ENCODE data around the gene FOXO4. TPM values are rescaled to one million over a fixed set of nuclear protein-coding genes. Genes with fewer than 3 reads are reported as not detected.
A peak's percentile ranks its signal among the peaks of the same experiment; 100 is the strongest.

FOXO4 gene
- total and polyA plus RNA-seq, 2 of the 13 experiments (the other 11 are each of a cell fraction or from before 2014, with no cell fraction given) = 5.1 to 5.7 TPM

DNA sequence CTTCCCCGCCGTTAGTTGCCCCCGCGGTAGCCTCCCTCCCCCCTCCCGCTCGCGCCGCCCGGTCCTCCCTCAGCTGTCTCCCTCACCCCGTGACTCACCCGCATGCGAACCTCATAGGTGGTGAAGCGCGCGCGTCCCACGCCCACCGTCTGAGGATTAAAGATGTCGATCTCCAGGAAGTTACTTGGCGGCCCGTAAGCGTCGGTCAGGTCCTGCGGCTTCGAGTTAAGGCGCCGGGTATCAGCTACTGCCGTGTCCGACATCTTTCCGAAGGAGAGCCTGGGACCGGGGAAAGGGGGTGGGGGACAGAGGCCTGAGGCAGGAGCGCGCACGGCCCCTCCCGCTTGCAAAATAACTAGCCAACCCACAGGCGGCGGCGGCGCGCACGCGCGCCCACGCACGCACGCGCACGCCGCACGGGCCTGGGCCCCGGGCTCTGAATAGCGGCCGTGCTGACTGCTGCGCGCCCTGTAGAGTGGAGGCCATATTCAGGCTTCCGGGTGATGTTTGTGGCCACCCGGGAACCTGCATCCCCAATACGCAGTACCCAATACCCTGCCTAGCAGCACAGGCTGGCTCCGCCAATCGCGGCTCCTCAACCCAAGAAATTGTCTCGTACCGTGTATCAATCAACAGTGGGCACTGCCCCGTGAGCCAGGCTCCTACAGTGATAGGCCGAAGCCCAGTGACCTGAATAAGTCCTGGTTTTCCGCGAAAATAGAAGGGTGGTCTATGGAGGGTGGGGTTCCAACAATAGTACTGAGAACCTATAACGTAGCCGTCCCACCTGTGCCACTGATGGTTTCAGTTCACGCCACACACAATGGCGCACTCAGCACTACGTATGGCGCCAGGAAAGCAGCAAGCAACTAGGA lies 27.4 kb upstream of the FOXO4 start, which contains the start of gene SNX12 (continued):
- TF ChIP-seq SMARCC2 (IDR thresholded peaks at IDR 0.05) (no peak), ZSCAN29 (CRISPR knock-in tag; conservative IDR thresholded peaks at IDR 0.05) (no peak), MBNL3 (CRISPR knock-in tag; conservative IDR thresholded peaks at IDR 0.05) (no peak), JUN (CRISPR knock-in tag; IDR thresholded peaks at IDR 0.05) (no peak), CHD2 (IDR thresholded peaks at IDR 0.05; ENCODE audit: low read depth, low read length) (no peak), ZNF777 (CRISPR knock-in tag; IDR thresholded peaks at IDR 0.05) (no peak), HMGA1 (CRISPR knock-in tag; conservative IDR thresholded peaks at IDR 0.05) (no peak), ZHX1 (CRISPR knock-in tag; IDR thresholded peaks at IDR 0.05; ENCODE audit: low read depth) (no peak), MYNN (CRISPR knock-in tag; IDR thresholded peaks at IDR 0.05; ENCODE audit: low read depth) (no peak), TRIM24 (CRISPR knock-in tag; IDR thresholded peaks at IDR 0.05) (no peak), ZNF343 (CRISPR knock-in tag; IDR thresholded peaks at IDR 0.05) (no peak), ZNF460 (CRISPR knock-in tag; IDR thresholded peaks at IDR 0.05; ENCODE audit: borderline replicate concordance) (no peak), ZNF230 (CRISPR knock-in tag; IDR thresholded peaks at IDR 0.05) (no peak), POLR2AphosphoS5 (IDR thresholded peaks at IDR 0.05; ENCODE audit: low read depth, low read length) (peak; percentile 83), ZNF224 (CRISPR knock-in tag; IDR thresholded peaks at IDR 0.05) (no peak), TAF1 (CRISPR knock-in tag; IDR thresholded peaks at IDR 0.05) (no peak; the same call in 1 of the 2 replicates), ZSCAN30 (CRISPR knock-in tag; IDR thresholded peaks at IDR 0.05) (no peak), ZNF547 (CRISPR knock-in tag; IDR thresholded peaks at IDR 0.05) (peak; percentile 46; the same call in 1 of the 2 replicates), NR3C1 (CRISPR knock-in tag; IDR thresholded peaks at IDR 0.05) (no peak), ELF3 (CRISPR knock-in tag; IDR thresholded peaks at IDR 0.05) (no peak), TBP (CRISPR knock-in tag; IDR thresholded peaks at IDR 0.05) (no peak), ZMAT3 (CRISPR knock-in tag; conservative IDR thresholded peaks at IDR 0.05) (0 out of 2 replicates have a peak, but pooled peaks have one; percentile 63), STAG1 (CRISPR knock-in tag; IDR thresholded peaks at IDR 0.05) (no peak), TERF1 (CRISPR knock-in tag; IDR thresholded peaks at IDR 0.05) (no peak), ZNF205 (CRISPR knock-in tag; IDR thresholded peaks at IDR 0.05) (no peak), ADNP (CRISPR knock-in tag; IDR thresholded peaks at IDR 0.05) (no peak), GMEB2 (CRISPR knock-in tag; IDR thresholded peaks at IDR 0.05; ENCODE audit: low read depth) (peak; percentile 97), ZNF598 (CRISPR knock-in tag; IDR thresholded peaks at IDR 0.05; ENCODE audit: borderline replicate concordance) (no peak)

Data from HepG2 (cell line).